Measurements from ENCODE around the gene AP4B1. TPM values are rescaled to one million over a fixed set of nuclear protein-coding genes. Genes with fewer than 3 reads are reported as not detected.
A peak's percentile ranks its signal among the peaks of the same experiment; 100 is the strongest.

AP4B1 gene
- total and polyA plus RNA-seq, 2 donors from 2014 or later: 8.7 to 21.7 TPM

DNA sequence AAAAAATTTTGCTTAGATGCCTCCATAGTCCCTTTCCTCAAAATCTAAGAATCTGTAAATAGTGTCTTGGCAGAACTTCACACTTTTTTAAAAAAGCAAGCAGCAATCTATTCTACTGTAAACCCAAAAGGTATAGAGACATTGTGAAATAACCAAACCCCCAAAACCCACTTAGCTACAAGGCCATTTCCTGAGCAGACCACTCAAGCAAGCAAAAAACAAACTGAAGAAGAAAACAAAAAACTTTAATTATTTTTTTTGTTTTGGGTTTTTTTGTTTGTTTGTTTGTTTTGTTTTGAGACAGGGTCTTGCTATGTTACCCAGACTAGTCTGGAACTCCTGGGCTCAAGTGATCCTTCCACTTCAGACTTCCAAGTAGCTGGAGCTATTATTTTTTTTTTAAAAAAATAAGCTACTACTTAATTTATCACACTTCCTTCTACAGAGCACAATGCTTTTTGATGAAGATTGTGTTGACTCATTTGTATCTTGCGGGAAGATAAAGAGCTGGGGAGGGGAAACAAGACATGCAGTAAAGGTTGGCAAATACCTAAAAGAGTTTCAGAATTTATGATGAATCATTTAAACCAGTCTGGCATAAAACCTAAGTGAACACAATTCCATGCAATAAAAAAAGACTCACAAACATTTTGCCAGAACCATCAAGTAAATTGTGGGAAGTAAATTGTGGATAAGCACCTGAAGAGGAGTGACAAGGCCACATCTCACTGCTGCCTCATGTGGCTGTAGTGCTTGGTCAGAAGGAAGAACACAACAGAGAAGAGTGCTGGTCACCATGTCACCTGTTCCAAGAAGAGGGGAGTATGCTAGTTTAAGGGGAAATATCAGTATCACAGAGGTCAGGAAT is 30.4 kb downstream of the AP4B1 start:
- Histone ChIP-seq H3K27ac (ENCODE audit: low read depth in 2 of 2, low read length in 2 of 2) (no peak overlapping the region), H3K27me3 (ENCODE audit: control insufficient read depth, insufficient read depth, low read length) (no peaks in the 10 kb centered on the region), H3K9me3 (ENCODE audit: control insufficient read depth in 2 of 3, insufficient read depth in 1 of 3, low read length in 3 of 3) (no peaks in the 10 kb centered on the region), H3K36me3 (ENCODE audit: control insufficient read depth in 2 of 3, insufficient read depth in 3 of 3, low read length in 3 of 3) (no peaks in the 10 kb centered on the region), H3K4me3 (ENCODE audit: low read length in 3 of 3) (no peak overlapping the region), H3K4me1 (ENCODE audit: control insufficient read depth in 2 of 3, insufficient read depth in 2 of 3, low read depth in 1 of 3, low read length in 3 of 3) (no peaks in the 10 kb centered on the region), H3K9ac (ENCODE audit: low read length in 3 of 3) (no peak overlapping the region)
- DNase-seq (no peak), FAIRE-seq (no peak)
- TF ChIP-seq, protein P1, sequence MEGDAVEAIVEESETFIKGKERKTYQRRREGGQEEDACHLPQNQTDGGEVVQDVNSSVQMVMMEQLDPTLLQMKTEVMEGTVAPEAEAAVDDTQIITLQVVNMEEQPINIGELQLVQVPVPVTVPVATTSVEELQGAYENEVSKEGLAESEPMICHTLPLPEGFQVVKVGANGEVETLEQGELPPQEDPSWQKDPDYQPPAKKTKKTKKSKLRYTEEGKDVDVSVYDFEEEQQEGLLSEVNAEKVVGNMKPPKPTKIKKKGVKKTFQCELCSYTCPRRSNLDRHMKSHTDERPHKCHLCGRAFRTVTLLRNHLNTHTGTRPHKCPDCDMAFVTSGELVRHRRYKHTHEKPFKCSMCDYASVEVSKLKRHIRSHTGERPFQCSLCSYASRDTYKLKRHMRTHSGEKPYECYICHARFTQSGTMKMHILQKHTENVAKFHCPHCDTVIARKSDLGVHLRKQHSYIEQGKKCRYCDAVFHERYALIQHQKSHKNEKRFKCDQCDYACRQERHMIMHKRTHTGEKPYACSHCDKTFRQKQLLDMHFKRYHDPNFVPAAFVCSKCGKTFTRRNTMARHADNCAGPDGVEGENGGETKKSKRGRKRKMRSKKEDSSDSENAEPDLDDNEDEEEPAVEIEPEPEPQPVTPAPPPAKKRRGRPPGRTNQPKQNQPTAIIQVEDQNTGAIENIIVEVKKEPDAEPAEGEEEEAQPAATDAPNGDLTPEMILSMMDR (IDR thresholded peaks at IDR 0.05; ENCODE audit: borderline replicate concordance, extremely low read depth, insufficient read depth): no peak
- intact Hi-C loops (cut with DNase I): no loop called here

DNA sequence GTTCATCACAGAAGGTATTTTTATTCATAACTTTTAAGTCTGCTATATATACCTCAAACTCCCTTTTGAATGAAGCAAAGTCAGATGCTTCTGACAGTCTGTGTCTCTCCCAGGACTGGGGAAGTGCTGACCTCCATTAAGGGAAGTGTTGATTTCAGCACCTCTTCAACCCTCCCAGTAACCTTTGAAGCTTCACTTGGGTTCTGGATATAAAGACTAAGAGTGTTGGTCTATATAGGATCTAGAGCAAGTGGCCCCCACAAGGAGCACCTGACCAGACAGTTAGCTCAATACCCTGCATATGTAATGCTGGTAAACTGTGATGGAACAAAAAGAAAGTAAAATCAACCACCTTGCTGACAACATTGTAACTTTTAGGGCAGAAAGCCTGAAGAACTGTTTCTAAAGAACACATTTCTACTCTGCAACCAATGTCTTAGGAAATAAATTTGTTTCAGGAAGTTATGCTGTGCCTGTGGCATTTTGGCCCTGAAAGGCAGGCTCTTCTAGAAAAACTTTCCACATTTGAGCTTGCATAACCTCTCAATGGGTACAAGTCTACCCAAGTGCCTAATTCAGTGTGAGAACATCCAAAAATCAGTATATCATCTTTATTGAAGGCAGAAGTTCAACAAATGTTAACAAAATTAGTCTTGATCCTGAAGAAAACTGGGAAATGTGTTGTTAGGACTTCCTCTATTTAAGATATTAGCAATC is 32.2 kb downstream of the AP4B1 start:
- no peak overlapping the region for H3K4me3 ChIP-seq (ENCODE audit: low read length in 3 of 3)
- intact Hi-C loops (cut with DNase I): no loop called here
- no peaks in the 10 kb centered on the region for H3K27me3 ChIP-seq (ENCODE audit: control insufficient read depth, insufficient read depth, low read length)
- TF ChIP-seq, protein P1 (IDR thresholded peaks at IDR 0.05; ENCODE audit: borderline replicate concordance, extremely low read depth, insufficient read depth): no peak
- FAIRE-seq (no peak), DNase-seq (no peak)
- no peaks in the 10 kb centered on the region for H3K4me1 ChIP-seq (ENCODE audit: control insufficient read depth in 2 of 3, insufficient read depth in 2 of 3, low read depth in 1 of 3, low read length in 3 of 3)
- no peaks in the 10 kb centered on the region for H3K9me3 ChIP-seq (ENCODE audit: control insufficient read depth in 2 of 3, insufficient read depth in 1 of 3, low read length in 3 of 3)
- peak overlapping the region in 1 of 2 donors; percentile 26 for H3K27ac ChIP-seq (ENCODE audit: low read depth in 2 of 2, low read length in 2 of 2)
- H3K9ac ChIP-seq (ENCODE audit: low read length in 3 of 3): no peak overlapping the region
- no peaks in the 10 kb centered on the region for H3K36me3 ChIP-seq (ENCODE audit: control insufficient read depth in 2 of 3, insufficient read depth in 3 of 3, low read length in 3 of 3)

DNA sequence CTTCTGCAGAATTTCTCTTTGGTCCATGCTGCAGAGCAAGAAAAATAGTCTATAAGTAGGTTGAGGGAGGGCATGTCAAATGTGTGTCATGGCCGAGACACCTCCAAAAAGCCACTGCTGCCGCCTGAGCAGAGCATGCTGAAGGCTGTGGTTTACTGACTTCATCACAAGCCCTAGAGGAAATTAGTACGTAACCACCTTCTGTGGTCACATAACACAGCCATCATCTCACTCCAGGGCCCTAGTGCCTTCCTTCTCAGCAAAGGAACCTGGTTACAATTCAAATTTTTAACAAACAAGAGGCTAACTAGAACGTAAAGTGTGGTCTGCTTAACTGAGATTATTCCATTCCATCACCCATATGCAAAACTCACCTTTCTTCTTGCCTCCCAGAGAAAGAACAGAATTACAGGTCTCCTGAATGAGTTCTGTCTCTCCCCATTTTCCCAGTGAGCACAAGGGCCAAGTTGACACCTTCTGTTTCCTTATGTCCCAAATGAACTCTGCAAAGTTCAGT is 32.9 kb downstream of the AP4B1 start, which contains the start of gene PTPN22:
TSS of gene PTPN22 (minus strand) at position 116 of the 517 bp plus-strand sequence.
- H3K36me3 ChIP-seq (ENCODE audit: control insufficient read depth in 2 of 3, insufficient read depth in 3 of 3, low read length in 3 of 3): no peaks in the 10 kb centered on the region
- DNase-seq (no peak), FAIRE-seq (no peak)
- H3K4me1 ChIP-seq (ENCODE audit: control insufficient read depth in 2 of 3, insufficient read depth in 2 of 3, low read depth in 1 of 3, low read length in 3 of 3): no peaks in the 10 kb centered on the region
- no peak within 1 kb of the TSS for H3K4me3 ChIP-seq (ENCODE audit: low read length in 3 of 3)
- H3K9ac ChIP-seq (ENCODE audit: low read length in 3 of 3): no peak within 1 kb of the TSS
- H3K27me3 ChIP-seq (ENCODE audit: control insufficient read depth, insufficient read depth, low read length): no peaks in the 10 kb centered on the region
- H3K27ac ChIP-seq (ENCODE audit: low read depth in 2 of 2, low read length in 2 of 2): peak within 1 kb of the TSS in 1 of 2 donors; percentile 26
- H3K9me3 ChIP-seq (ENCODE audit: control insufficient read depth in 2 of 3, insufficient read depth in 1 of 3, low read length in 3 of 3): no peaks in the 10 kb centered on the region
- intact Hi-C loops (cut with DNase I): no loop called here
- TF ChIP-seq, protein P1 (IDR thresholded peaks at IDR 0.05; ENCODE audit: borderline replicate concordance, extremely low read depth, insufficient read depth): no peak

All from kidney (tissue), 14 donors.